ENCODE results near the gene MAPK8IP2.
A peak's percentile ranks its signal among the peaks of the same experiment; 100 is the strongest.

MAPK8IP2 gene

DNA sequence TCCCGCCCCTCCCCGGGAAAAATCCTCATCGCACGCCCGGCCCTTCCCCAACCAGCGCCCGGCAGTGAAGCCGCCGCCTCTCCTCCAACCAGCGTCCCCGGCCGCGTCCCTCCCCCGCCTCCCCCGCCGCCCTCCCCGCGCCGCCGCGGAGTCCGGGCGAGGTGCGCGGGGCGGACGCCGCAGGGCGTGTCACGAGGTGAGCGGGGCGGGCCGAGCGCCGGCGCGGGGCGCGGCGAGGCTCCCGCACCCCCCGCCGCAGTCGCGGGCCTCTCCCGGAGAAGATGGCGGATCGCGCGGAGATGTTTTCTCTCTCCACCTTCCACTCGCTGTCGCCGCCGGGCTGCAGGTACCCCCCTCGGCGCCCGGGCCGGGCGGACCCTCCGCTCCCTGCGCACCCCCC is at the start of gene MAPK8IP2:
Gene MAPK8IP2 (plus strand): TSS at position 256 of the 400 bp plus-strand sequence. CDS start 26 bp downstream, at position 282.
- no peak for DNase-seq

DNA sequence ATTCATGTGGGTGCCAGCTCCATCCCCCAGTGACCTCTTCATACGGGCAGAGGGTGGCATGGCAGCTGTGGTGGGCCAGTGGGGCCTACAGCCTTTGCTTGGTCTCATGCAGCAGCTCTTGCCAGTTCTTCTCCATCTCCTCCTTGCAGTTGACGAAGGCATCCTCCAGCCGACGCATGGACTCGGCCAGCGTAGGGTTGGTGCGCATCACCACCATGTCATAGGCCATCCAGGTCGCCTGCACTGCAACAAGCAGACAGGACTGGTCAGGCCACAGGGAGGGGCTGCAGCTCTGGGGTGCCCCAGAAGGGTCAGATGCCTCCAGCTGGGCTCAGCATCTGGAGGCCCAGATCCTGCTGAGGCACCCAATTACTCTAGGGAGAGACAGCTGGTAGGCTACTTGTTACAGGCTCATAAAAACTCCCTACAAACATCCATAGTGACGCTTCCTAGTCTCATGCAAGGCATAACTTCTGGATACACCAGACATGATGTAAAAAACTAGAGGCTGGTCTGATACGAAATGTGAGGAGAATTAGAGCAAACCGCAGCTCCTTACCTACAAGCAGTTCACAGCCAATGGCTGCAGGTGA is 49.3 kb upstream of the MAPK8IP2 start:
- no peak for DNase-seq

DNA sequence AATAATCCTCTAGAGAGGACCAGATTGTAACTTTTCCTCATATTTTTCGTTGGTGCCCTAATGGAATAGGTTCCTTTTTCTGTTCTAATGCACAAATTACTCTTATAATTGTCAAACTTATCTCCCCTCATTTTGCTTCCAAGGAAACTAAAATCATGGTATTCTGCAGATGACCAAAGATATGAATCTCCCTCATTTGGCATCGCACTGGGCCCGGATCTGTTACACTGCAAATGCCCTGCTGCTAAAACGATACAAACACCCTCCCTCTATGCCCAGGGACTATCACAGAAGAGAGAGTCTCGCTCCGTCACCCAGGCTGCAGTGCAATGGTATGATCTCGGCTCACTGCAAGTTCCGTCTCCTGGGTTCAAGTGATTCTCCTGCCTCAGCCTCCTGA is 47.3 kb upstream of the MAPK8IP2 start:
- no peak for DNase-seq

GRCh38 chr22:50556703-50557102 is 43.9 kb upstream of the MAPK8IP2 start:
- no peak for DNase-seq

GRCh38 chr22:50560034-50560433 is 40.6 kb upstream of the MAPK8IP2 start:
- DNase-seq = no peak

DNA sequence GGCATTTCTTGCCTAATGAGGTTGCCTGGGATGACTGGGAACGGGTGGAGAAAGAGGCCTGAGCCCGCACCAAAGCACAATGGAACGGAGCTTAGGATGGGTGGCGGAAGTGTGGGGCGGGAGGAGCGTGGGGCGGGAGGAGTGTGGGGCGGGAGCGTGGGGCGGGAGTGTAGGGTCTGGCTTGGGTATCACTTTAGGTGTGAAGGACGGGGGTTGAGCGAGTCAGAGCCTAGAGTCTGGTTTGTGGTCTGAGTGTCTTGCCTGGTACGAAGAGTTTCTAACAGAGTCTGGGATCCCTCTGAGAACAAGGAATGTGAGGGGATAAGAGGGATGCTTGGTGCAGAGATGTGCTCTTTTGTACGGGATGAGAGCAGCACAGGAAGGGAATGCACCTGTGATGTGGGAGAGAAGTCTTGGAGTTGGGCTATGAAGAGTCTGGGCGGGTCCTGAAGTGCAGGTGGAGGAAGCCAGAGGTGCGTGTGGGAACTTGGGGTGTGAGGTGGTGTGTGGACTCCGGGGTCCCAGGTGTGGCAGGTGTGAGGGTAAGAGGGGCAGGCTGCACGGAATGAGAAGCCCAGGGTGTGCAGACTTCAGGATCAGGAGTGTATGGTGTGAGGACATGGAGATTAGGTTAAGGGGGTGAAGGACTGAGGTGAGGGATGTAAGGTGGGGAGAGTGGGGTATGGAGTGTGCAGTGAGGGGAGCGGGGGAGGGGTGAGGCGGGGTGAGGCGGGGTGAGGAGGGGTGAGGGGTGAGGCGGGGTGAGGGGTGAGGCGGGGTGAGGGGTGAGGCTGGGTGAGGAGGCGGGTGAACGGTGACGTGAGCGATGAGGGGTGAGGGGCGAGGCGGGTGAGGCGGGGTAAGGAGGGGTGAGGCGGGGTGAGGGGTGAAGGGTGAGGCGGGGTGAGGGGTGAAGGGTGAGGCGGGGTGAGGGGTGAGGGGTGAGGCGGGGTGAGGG is 38.9 kb upstream of the MAPK8IP2 start:
- no peak for DNase-seq

DNA sequence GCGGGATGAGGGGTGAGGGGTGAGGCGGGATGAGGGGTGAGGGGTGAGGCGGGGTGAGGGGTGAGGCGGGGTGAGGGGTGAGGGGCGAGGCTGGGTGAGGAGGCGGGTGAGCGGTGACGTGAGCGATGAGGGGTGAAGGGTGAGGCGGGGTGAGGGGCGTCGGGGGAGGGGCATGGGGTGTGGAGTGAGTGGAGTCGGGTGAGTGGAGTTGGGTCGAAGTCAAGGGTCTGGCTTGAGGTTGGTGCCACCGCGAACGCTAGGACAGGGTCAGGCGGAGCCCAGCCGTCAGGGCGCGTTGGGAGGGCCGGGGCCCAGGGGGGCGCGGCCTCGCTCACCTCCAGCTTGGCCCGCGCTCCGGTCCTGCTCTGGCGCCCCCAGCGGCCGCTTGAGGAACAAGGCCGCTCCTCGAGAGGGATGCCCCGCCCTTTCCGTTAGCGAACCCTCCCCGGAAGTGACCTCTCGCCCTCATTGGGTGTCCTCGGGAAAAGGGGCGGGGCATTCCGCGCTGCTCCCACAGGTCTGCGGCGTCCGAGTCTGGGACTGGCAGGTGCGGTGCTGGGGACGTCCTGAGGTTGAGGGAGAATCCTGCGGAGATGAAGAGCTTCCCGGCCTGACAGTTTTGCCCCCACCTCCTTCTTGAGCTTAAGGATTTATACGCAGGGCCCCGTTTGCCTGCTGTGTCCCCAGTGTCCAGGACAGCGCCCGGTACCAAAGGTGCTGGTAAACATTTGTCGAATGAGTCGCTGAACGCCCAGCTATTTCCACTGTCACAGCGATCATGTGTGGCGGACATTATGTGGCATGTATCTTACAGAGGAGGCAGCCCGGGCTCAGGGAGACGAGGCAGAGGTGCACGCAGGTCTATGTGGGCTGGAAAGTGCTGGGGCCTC is 37.8 kb upstream of the MAPK8IP2 start, which contains the start of gene SYCE3:
Gene SYCE3 (minus strand): TSS at position 397 of the 890 bp plus-strand sequence. CDS start 6,514 bp downstream, outside the sequence.
- DNase-seq = peak; percentile 92 to 93

- DNase-seq = no peak
These were observed 37.0 kb upstream of the MAPK8IP2 start for GRCh38 chr22:50563413-50564160.

GRCh38 chr22:50564289-50564688 is 36.3 kb upstream of the MAPK8IP2 start:
- DNase-seq = no peak

DNA sequence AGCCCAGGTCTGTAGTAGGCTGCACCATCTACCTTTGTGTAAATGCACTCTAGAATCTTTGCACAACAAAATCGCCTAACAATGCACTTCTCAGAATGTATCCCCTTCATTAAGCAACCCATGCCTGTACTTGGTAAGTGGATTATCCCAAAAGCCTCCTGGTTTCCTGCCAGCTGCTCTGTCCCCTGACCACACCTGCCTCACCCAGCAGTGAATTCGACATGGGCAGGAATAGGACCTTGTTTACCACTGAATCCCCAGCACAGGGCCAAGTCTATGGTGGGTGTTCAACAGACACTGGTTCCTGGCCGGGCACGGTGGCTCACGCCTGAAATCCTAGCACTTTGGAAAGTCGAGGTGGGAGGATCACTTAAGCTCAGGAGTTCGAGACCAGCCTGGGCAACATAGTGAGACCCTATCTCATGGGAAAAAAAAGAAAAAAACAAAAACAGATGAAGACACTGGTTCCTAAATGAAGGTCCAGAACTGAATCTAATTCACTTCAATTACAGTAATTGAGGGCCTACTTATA is 32.8 kb upstream of the MAPK8IP2 start:
- DNase-seq = no peak

GRCh38 chr22:50568626-50569025 is 32.0 kb upstream of the MAPK8IP2 start:
- DNase-seq = no peak

DNA sequence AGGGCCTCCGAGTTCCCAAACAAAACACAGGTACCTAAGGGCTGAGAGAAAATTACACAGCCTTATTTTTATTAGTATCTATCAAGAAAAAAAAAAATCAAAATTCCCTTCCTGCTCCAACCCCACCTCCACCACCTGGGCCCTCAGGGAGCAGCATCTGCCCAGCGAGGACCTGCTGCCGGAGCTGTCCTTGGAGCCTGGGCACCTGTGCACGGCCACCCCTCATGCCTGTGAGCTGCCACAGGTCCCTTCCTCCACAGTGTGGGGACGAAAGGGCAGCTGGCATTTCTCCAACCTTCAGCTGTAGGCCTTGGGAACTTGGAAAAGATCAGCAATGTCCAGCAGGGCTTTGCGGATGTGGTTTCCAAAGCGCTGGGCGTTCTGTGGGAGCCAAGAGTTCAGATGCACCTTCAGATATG is 31.5 kb upstream of the MAPK8IP2 start:
- no peak for DNase-seq

DNA sequence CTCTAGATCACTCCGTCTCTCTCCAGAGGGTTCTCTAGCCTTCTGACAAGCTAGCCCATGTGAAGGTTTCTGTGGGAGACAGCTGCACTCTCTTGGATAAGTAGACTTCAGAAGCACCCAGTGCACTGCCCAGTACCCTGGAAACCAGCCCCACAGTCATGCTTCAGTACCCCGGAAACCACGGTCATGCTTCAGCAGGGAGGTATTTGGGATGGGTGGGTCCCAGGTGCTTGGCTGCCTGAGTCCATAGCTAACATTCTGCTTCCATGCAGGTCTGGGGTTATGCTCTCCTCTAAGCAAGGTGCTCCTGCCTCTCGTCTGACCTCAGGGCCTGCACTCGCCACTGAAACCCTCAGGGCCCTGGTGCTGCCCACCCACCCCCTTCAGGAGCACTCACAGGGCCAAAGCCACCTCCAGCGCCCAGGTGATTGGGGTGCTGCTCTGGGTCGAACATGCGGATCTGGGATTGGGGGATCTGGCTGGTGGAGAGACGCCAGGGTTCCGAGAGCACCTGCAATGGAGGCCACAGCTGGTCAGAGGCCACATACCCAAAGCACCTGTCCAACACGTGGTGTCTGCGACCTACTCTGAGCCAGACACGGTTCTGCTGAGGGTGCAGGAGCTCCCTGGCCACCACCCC is 30.6 kb upstream of the MAPK8IP2 start:
- DNase-seq = no peak

- DNase-seq = no peak
These were observed 29.7 kb upstream of the MAPK8IP2 start for GRCh38 chr22:50570861-50571260.

GRCh38 chr22:50571264-50572175 is 29.1 kb upstream of the MAPK8IP2 start:
- DNase-seq = no peak

- no peak for DNase-seq
These were observed 27.6 kb upstream of the MAPK8IP2 start for GRCh38 chr22:50572965-50573364.

- DNase-seq = no peak
These were observed 26.9 kb upstream of the MAPK8IP2 start for GRCh38 chr22:50573491-50574382.

GRCh38 chr22:50574383-50574755 is 26.2 kb upstream of the MAPK8IP2 start:
- DNase-seq = no peak

GRCh38 chr22:50575426-50575941 is 25.1 kb upstream of the MAPK8IP2 start:
- DNase-seq = no peak

Data from Kasumi-1 (cell line).